Activated CD4-positive, alpha-beta memory T cell treated with anti-CD3 and anti-CD28 coated beads for 36 hours (primary cell): ENCODE measurements around the gene MUC22. TPM values are rescaled to one million over a fixed set of nuclear protein-coding genes. Genes with fewer than 3 reads are reported as not detected.
A peak's percentile ranks its signal among the peaks of the same experiment; 100 is the strongest.
"Not testable (repeated sequence)": the region's sequence is repeated elsewhere in the genome, so short reads cannot be mapped to it uniquely, and the experiment has no call there.

Experiments used
- CTCF ChIA-PET: fragments of 350-600 bp; sonication (Branson Sonifier 250); formaldehyde crosslinking; loops from one replicate; lab custom pipeline; 2021; ENCODE audit warnings: antibody characterized with exemption, inconsistent platforms; lab: Charles Lee
- POLR2A ChIA-PET: fragments of 350-600 bp; sonication (Branson Sonifier 250); formaldehyde crosslinking; loops from one replicate; lab custom pipeline; 2021; ENCODE audit warnings: antibody characterized with exemption; lab: Charles Lee
- DNase-seq: peaks from one replicate; pipeline ENCODE4 v3.0.0-alpha.2; 2020
- H3K27ac Mint-ChIP-seq: one replicate; pipeline ENCODE4 v1.8.0; 2021; ENCODE audit warnings: mixed read lengths
- H3K27me3 Mint-ChIP-seq: one replicate; pipeline ENCODE4 v1.8.0; 2021; ENCODE audit warnings: mixed read lengths
- H3K36me3 Mint-ChIP-seq: one replicate; pipeline ENCODE4 v1.8.0; 2021; ENCODE audit warnings: mixed read lengths
- H3K4me1 Mint-ChIP-seq: one replicate; pipeline ENCODE4 v1.8.0; 2021; ENCODE audit warnings: low read depth, mixed read lengths
- H3K4me3 Mint-ChIP-seq: one replicate; pipeline ENCODE4 v1.8.0; 2021; ENCODE audit warnings: mild to moderate bottlenecking, mixed read lengths
- H3K9me3 Mint-ChIP-seq: one replicate; pipeline ENCODE4 v1.8.0; 2021; ENCODE audit warnings: mixed read lengths
- intact Hi-C: fragments of 100-400 bp; cut with micrococcal nuclease; formaldehyde crosslinking; loops from one replicate; pipeline ENCODE4 v1.15.1; 2023
- total RNA-seq, 2 experiments: library from RNA; stranded (reverse); gene quantifications; one replicate each; pipeline ENCODE4 v1.2.3, GENCODE V29; 2021

MUC22 gene
- total RNA-seq, 2 experiments from 2014 or later, result not detected

GRCh38 chr6:31001281-31001888 is 8.9 kb upstream of the MUC22 start:
- peaks cover 15% of the 10 kb centered on the region for H3K4me1 Mint-ChIP-seq
- DNase-seq, result no peak
- H3K27me3 Mint-ChIP-seq, result peaks cover 5% of the 10 kb centered on the region
- peak overlapping the region; percentile 51 for H3K27ac Mint-ChIP-seq
- ChIA-PET CTCF (no interaction called here), POLR2A (no interaction called here)
- no peaks in the 10 kb centered on the region for H3K36me3 Mint-ChIP-seq
- intact Hi-C loops, result no loop called here
- no peak overlapping the region for H3K4me3 Mint-ChIP-seq
- H3K9me3 Mint-ChIP-seq, result no peaks in the 10 kb centered on the region

GRCh38 chr6:31002471-31002870 is 7.8 kb upstream of the MUC22 start:
- Mint-ChIP-seq H3K4me3 (no peak overlapping the region), H3K36me3 (no peaks in the 10 kb centered on the region), H3K27me3 (peaks cover 7% of the 10 kb centered on the region), H3K27ac (no peak overlapping the region), H3K9me3 (no peaks in the 10 kb centered on the region), H3K4me1 (peaks cover 15% of the 10 kb centered on the region)
- intact Hi-C loops, result no loop called here
- ChIA-PET CTCF (interaction anchor here (1.3 kb wide), 1 partner anchor 77 kb away, joined by 3 read pairs; no protein-coding TSS in a partner anchor), POLR2A (no interaction called here)
- no peak for DNase-seq

GRCh38 chr6:31004794-31005193 is 5.5 kb upstream of the MUC22 start:
- ChIA-PET CTCF (interaction anchor here (1.0 to 1.2 kb wide), 3 partner anchors 30 to 82 kb away, joined by 3 read pairs; no protein-coding TSS in a partner anchor), POLR2A (no interaction called here)
- Mint-ChIP-seq H3K36me3 (no peaks in the 10 kb centered on the region), H3K4me3 (no peak overlapping the region), H3K27me3 (peaks cover 19% of the 10 kb centered on the region), H3K4me1 (peaks cover 15% of the 10 kb centered on the region), H3K9me3 (no peaks in the 10 kb centered on the region), H3K27ac (no peak overlapping the region)
- intact Hi-C loops, result no loop called here
- no peak for DNase-seq

GRCh38 chr6:31005249-31006020 is 4.8 kb upstream of the MUC22 start:
- no peaks in the 10 kb centered on the region for H3K36me3 Mint-ChIP-seq
- DNase-seq, result no peak
- peaks cover 19% of the 10 kb centered on the region for H3K4me1 Mint-ChIP-seq
- H3K27ac Mint-ChIP-seq, result no peak overlapping the region
- CTCF ChIA-PET, result interaction anchor here (1.0 to 1.1 kb wide), 2 partner anchors 74 to 82 kb away, joined by 3 read pairs; no protein-coding TSS in a partner anchor
- no peak overlapping the region for H3K4me3 Mint-ChIP-seq
- POLR2A ChIA-PET, result no interaction called here
- peaks cover 22% of the 10 kb centered on the region for H3K27me3 Mint-ChIP-seq
- H3K9me3 Mint-ChIP-seq, result no peaks in the 10 kb centered on the region
- intact Hi-C loops, result no loop called here

- Mint-ChIP-seq H3K27me3 (peaks cover 31% of the 10 kb centered on the region), H3K4me1 (peaks cover 17% of the 10 kb centered on the region), H3K4me3 (no peak overlapping the region), H3K36me3 (no peaks in the 10 kb centered on the region), H3K27ac (no peak overlapping the region), H3K9me3 (no peaks in the 10 kb centered on the region)
- ChIA-PET CTCF (interaction anchor here (1.3 kb wide), 2 partner anchors 62 to 93 kb away, joined by 3 read pairs; no protein-coding TSS in a partner anchor), POLR2A (no interaction called here)
- no peak for DNase-seq
- intact Hi-C loops, result no loop called here
Observed at GRCh38 chr6:31007694-31008093, 2.6 kb upstream of the MUC22 start.

- Mint-ChIP-seq H3K27ac (no peak overlapping the region), H3K4me3 (no peak overlapping the region), H3K36me3 (no peaks in the 10 kb centered on the region), H3K27me3 (peaks cover 31% of the 10 kb centered on the region), H3K9me3 (no peaks in the 10 kb centered on the region), H3K4me1 (peaks cover 17% of the 10 kb centered on the region)
- intact Hi-C loops, result no loop called here
- ChIA-PET POLR2A (no interaction called here), CTCF (interaction anchor here (0.7 to 1.3 kb wide), 3 partner anchors 62 to 100 kb away, joined by 3 read pairs; partner anchors contain the start of gene GTF2H4)
- no peak for DNase-seq
Observed at GRCh38 chr6:31008165-31008564, 2.1 kb upstream of the MUC22 start.

GRCh38 chr6:31009731-31010130 is 543 bp upstream of the MUC22 start:
- POLR2A ChIA-PET, result no interaction called here
- Mint-ChIP-seq H3K4me1 (peaks cover 14% of the 10 kb centered on the region), H3K27ac (no peak overlapping the region), H3K4me3 (no peak overlapping the region), H3K27me3 (peaks cover 30% of the 10 kb centered on the region), H3K9me3 (no peaks in the 10 kb centered on the region), H3K36me3 (no peaks in the 10 kb centered on the region)
- CTCF ChIA-PET, result no interaction called here
- DNase-seq, result no peak
- intact Hi-C loops, result no loop called here

GRCh38 chr6:31011153-31011552 is 879 bp downstream of the MUC22 start:
- no peak for DNase-seq
- Mint-ChIP-seq H3K4me1 (peaks cover 10% of the 10 kb centered on the region), H3K36me3 (no peaks in the 10 kb centered on the region), H3K4me3 (no peak overlapping the region), H3K27ac (no peak overlapping the region), H3K27me3 (peaks cover 30% of the 10 kb centered on the region), H3K9me3 (no peaks in the 10 kb centered on the region)
- CTCF ChIA-PET, result no interaction called here
- POLR2A ChIA-PET, result no interaction called here
- intact Hi-C loops, result no loop called here

- Mint-ChIP-seq H3K4me1 (no peaks in the 10 kb centered on the region), H3K4me3 (no peak overlapping the region), H3K27me3 (peaks cover 10% of the 10 kb centered on the region), H3K9me3 (no peaks in the 10 kb centered on the region), H3K27ac (no peak overlapping the region), H3K36me3 (no peaks in the 10 kb centered on the region)
- no peak for DNase-seq
- CTCF ChIA-PET, result no interaction called here
- POLR2A ChIA-PET, result no interaction called here
- intact Hi-C loops, result no loop called here
Observed at GRCh38 chr6:31016659-31017299, 6.5 kb downstream of the MUC22 start.

- DNase-seq, POLR2A ChIA-PET, H3K4me3 Mint-ChIP-seq, H3K36me3 Mint-ChIP-seq, intact Hi-C loops, H3K4me1 Mint-ChIP-seq, H3K27ac Mint-ChIP-seq, H3K9me3 Mint-ChIP-seq, H3K27me3 Mint-ChIP-seq: not testable (repeated sequence)
- CTCF ChIA-PET, result interaction anchor here (1.3 kb wide), 1 partner anchor 41 kb away, joined by 3 read pairs; no protein-coding TSS in a partner anchor
Observed at GRCh38 chr6:31017436-31017835, 7.2 kb downstream of the MUC22 start.

GRCh38 chr6:31020057-31020456 is 9.8 kb downstream of the MUC22 start:
- no peaks in the 10 kb centered on the region for H3K9me3 Mint-ChIP-seq
- CTCF ChIA-PET, result interaction anchor here (1.0 kb wide), 1 partner anchor 662 kb away, joined by 3 read pairs; no protein-coding TSS in a partner anchor
- H3K27ac Mint-ChIP-seq, result no peak overlapping the region
- intact Hi-C loops, result no loop called here
- DNase-seq, result no peak
- POLR2A ChIA-PET, result interaction anchor here (0.6 kb wide), 1 partner anchor 76 kb away, joined by 7 read pairs; no protein-coding TSS in a partner anchor
- no peak overlapping the region for H3K4me3 Mint-ChIP-seq
- H3K27me3 Mint-ChIP-seq, result peaks cover 8% of the 10 kb centered on the region
- H3K4me1 Mint-ChIP-seq, result no peaks in the 10 kb centered on the region
- no peaks in the 10 kb centered on the region for H3K36me3 Mint-ChIP-seq
